Amygdala (tissue), 56 donors: ENCODE data around the gene AMT.
"Not testable (repeated sequence)": the region's sequence is repeated elsewhere in the genome, so short reads cannot be mapped to it uniquely, and the experiment has no call there.

ENCODE experiments used
- DNase-seq, 56 donors: peaks; one replicate each; lab custom pipeline; 2025; lab: John Stamatoyannopoulos, UW

The AMT gene

GRCh38 chr3:49428752-49429080, 6.4 kb upstream of the AMT start:
- DNase-seq = no peak

GRCh38 chr3:49427586-49427985, 5.3 kb upstream of the AMT start:
- DNase-seq = no peak

GRCh38 chr3:49424816-49425215, 2.5 kb upstream of the AMT start:
- no peak for DNase-seq

GRCh38 chr3:49421890-49422378, 339 bp downstream of the AMT start:
- no peak for DNase-seq

- no peak for DNase-seq
Measured at GRCh38 chr3:49417516-49418120, 4.7 kb downstream of the AMT start.

GRCh38 chr3:49416867-49417266, 5.4 kb downstream of the AMT start:
- DNase-seq = no peak

GRCh38 chr3:49415931-49416601, 6.2 kb downstream of the AMT start:
- DNase-seq = peak in 1 of 56 donors; percentile 13

- no peak for DNase-seq
Measured at GRCh38 chr3:49414753-49415152, 7.5 kb downstream of the AMT start.

GRCh38 chr3:49413338-49413734, 8.9 kb downstream of the AMT start:
- DNase-seq = no peak

- DNase-seq = no peak
Measured at GRCh38 chr3:49412632-49413337, 9.5 kb downstream of the AMT start.

- peak; percentile 62 to 100 (median 98) for DNase-seq
Measured at GRCh38 chr3:49411968-49412631, 10.2 kb downstream of the AMT start, which contains the start of the genes RHOA and TCTA. Gene RHOA (minus strand): TSS chr3:49411976. CDS start chr3:49375589, 36,387 bp downstream. Gene TCTA (plus strand): TSS chr3:49412423. CDS start chr3:49412427, 4 bp downstream.

GRCh38 chr3:49411535-49411967, 10.7 kb downstream of the AMT start:
- peak in 22 of 56 donors; percentile 36 to 75 (median 52) for DNase-seq

- DNase-seq = no peak
Measured at GRCh38 chr3:49410846-49411534, 11.3 kb downstream of the AMT start.

- DNase-seq = no peak
Measured at GRCh38 chr3:49410066-49410845, 12.0 kb downstream of the AMT start.

- no peak for DNase-seq
Measured at GRCh38 chr3:49406571-49407565, 15.4 kb downstream of the AMT start.

GRCh38 chr3:49405570-49405969, 16.7 kb downstream of the AMT start:
- not testable (repeated sequence) for DNase-seq

- no peak for DNase-seq
Measured at GRCh38 chr3:49403891-49404290, 18.4 kb downstream of the AMT start.

- DNase-seq = no peak
Measured at GRCh38 chr3:49401766-49402165, 20.5 kb downstream of the AMT start.
